GDM1 (cell line): ENCODE data around the gene TMEM144.
A peak's percentile ranks its signal among the peaks of the same experiment; 100 is the strongest.
"Not testable (repeated sequence)": the region's sequence is repeated elsewhere in the genome, so short reads cannot be mapped to it uniquely, and the experiment has no call there.

Experiments
- DNase-seq: peaks from one replicate; lab custom pipeline; 2025; lab: John Stamatoyannopoulos, UW

Gene TMEM144

DNA sequence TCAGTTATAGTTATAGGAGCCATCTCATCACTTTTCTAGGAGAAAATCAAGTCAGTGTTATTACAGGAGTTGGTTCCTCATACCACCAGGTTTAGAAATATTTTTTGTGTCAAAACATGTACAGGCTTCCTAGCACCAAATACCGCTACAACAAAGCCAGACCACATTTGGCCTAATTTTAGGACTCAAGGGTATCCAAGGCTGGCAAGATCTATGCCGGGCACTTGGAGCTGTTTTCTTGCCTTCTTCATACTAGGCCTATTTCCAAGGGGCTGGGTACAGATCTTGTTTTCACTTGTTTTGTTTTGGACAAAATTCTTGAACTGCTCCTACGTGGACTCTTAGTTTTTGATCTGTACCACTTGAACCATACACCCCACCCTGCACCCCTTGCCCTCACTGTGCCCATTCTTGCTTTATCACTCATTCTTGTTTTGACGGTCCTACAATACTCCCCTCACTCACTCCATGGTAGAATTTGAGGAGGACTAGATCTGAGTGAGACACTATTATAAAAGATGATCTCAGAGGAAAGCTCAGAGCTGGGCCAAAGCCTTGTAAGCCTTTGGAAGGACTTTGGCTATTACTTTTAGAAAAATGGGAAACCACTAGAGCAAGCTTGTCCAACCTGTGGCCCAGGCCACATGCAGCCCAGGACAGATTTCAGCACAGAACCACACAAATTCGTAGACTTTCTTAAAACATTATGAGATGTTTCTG lies 17.7 kb upstream of the TMEM144 start:
- no peak for DNase-seq

DNA sequence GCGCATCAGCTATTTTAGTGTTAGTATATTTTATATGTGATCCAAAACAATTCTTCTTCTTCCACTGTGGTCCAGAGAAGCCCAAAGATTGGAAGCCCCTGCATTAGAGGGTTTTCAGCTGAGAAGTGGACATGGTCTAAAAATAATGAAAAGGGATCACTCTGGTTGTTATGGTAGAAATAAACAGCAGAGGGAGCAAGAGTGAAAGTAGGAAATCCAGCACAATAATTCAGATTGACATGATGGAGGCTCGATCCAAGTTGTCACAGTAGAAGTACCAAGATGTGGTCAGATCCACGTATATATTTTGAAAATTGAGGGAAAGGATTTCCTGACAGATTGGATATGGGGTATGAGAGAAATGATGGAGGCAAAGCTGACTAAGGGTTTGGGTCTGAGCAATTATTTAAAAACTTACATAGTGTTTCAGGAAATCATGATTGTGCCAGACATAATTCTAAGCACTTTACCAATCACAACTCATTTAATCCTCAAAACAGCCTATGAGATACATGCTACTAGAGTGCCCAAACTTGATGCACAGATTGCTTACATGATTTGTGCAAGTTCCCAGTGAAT lies 17.0 kb upstream of the TMEM144 start:
- DNase-seq, result peak; percentile 9

DNA sequence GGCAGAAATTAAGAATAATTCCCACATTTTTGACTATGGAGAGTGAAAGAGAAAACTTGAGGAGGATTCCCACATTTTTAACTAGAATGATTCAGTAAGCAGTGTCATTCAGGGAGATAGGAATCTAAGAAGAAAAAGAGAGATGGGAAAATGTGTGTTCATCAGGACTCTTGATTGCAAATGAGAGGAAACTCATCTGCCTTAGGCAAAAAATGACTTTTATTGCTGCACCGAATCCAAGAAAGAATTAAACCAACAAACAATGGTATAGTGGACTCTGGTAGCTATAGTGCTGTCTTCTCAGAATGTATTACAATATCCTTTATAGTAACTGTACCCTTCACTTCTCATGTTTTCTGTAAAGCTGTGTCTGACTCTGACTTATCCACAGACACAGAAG lies 15.0 kb upstream of the TMEM144 start:
- DNase-seq, result no peak

DNA sequence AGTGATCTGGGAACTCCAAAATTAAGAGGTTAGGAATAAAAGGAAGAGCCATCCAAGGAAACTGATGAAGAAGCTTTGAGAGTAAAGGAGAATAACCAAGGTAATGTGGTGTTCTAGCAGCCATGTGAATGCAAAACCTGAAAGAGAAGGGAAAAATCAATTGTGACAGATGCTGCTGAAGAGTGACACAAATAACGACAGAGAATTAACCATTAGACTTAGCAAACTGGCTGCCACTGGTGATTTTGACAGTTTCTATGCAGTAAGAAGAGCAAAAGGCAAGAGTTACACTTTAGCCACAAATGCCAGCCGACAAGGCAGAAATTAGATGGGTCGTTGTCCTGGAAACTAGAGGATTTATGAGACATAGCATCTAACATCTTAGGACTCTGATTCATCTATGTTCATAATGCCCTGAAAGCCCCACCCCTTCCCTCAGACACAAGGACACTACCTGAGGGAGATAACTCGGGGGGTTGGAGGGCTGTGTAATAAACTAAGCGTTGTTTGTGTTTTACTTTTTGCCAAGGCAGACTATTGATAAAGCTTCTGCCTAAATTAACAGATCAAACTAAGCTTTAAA lies 13.0 kb upstream of the TMEM144 start:
- no peak for DNase-seq

DNA sequence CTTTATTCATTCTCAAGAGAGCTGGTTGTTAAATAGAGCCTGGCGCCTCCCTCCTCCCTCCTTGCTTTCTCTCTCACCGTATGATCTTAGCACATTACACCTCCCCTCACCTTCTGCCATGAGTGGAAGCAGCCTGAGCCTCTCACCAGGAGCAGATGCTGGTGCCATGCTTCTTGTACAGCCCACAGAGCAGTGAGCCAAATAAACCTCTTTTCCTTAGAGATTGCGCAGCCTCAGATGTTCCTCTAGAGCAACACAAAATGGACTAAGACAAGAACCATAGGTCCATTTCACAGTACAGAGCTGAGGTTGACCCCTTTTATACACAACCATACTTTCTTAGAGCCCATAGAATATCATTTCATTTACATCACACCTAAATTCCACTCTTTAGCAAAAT lies 10.1 kb upstream of the TMEM144 start:
- no peak for DNase-seq

DNA sequence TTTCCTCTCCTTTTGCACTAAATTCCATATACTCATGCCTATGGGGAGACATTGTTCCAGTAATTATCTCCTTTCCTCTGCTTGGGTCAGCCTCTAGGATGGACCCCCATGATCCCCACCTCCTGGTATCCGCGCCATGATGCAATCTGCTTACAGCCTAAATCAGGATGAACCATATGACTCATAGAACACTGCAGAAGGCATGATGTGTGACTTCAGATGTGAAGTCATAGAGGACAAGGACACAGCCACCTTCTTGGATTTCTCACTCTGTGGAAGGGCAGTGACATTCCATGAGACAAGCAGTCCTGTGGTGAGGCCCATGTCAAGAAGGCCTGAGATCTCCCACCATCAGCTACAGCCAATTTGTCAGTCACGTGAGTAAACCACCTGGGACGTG lies 9.0 kb upstream of the TMEM144 start:
- DNase-seq, result no peak

DNA sequence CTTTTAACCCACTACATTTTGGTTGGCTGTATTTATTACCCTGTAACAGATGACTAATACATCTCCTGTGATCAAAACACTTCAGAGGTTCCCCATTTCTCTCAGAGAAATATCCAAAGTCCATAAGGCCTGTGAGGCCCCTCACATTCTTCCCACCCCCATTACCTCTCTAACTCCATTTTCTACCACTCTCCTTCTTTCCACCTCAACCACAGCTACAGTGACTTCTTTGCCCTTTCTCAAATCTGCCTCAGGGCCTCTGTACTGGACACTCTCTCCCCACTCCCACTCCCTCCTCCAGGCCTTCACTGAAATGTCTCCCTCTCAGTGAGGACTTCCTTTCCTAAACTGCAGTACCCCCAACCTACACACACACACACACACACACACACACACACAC lies 8.4 kb upstream of the TMEM144 start:
- DNase-seq, result no peak

DNA sequence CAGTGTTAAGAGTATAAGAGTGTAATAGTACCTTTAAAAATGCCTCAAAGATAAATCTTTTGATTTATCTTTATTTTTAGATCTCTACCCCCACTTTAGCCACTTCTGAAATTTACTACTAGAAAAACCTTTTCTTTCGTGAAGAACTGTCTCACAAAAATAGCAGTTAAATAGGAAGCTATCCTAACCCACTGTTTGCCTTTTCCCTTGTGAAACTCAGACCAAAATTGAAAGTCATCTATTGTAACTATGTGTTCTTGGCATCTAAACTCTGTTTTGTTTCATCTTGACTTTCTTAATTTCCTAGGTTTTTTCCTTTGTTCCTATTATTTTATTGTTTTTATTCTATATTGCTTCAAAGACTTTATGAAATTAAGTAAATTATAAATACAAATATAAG lies 7.8 kb upstream of the TMEM144 start:
- no peak for DNase-seq

DNA sequence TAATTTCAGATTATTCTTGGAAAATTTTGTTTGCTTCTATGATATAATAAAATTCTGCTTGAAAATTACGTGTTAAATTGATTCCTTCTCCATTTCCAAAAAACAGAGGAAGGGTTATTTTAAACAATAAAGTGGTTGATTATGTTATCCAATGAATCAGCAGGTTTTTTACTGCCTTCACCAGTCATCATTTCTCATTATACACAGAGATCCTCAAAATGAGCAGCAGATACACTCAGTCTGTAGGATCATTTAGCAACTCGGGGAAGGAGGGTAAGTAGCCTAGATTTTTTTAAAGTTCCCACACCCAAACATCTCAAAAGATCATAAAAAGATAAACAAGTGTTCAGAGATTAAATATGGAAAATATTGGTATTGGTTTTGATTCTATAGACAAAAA lies 6.8 kb upstream of the TMEM144 start:
- no peak for DNase-seq

DNA sequence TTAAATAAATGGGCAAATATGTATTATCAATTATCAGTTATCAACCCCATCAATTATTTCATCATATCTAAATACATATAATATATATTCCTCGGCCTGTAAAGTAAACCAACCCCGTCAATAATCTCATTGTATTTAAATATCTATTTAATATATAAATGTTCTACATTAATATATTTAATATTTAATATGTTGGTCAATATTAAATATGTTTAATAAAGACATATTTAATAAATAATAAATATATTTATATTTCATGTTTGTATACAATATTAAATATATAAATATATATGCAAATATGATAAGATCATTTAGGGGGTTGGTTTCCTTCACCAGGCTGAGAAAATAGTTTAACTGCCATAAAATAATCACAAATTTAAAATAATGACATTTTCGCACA lies 6.4 kb upstream of the TMEM144 start:
- DNase-seq, result no peak

DNA sequence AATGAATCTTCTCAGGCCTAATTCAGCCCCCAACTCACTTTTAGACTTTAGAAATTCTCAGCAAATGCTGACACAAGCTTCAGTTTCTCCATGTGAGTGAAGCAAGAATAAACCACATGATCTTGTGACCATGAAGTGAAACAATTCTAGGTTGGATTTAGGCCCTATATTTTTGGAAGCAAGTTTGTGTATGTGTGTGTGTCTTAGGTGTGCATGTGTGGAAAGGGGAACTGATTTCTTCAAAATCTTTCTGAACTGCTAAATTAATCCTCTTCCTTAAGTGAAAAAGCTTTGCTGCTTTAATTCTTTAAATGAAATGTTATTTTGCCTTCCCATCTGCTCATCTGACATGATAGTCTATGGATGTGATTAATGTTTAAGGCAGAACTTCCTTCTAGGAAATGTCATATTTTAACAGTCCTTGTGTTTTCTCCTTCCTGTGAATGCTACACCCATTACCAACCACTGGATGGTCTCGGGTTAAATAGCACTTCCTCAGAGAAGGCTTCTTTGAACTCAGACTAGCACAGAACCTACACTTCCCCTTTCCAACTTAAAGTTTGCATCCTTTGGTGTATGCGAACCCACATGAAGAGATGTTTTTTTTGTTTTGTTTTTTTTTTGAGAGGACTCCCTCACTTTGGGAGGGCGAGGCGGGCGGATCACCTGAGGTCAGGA lies 1.2 kb upstream of the TMEM144 start:
- DNase-seq, result peak; percentile 77

DNA sequence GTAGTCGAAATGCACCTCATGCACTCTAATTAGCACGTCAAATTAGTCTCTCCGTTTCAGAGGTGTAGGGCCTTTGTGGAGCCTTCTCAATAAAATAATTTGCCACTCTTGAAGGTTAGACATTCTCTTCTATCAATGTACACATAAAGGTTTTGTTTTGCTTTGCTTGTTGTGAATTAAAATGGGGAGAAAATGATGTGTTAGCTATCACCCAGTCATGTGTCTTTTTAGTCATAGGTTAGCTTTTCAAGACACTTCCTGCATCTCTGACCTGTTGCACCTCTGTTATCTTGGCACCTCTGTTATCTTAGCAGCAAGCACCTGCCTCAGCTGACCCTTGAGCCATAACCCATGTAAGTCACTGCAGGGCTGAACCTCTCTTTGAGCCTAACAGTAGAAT lies 936 bp downstream of the TMEM144 start:
- DNase-seq, result no peak

DNA sequence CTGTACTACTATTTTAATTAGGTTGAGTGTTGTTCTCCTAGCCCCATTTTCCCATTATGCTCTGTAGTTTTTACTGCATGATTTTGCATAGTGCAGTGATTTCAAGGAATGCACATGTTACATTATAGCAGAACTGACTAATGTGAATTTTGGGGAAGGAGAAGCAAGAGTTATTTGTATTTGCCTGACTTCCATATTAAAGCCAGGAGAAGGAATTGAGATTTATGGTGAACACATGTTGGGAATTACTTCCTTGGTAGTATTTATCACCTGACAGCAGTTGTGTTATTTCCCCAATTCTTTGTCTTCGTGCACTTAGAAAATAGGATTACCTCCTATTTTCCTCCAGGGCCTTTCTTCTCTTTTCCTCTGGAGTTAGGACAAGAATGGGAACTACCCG lies 3.2 kb downstream of the TMEM144 start:
- DNase-seq, result no peak

DNA sequence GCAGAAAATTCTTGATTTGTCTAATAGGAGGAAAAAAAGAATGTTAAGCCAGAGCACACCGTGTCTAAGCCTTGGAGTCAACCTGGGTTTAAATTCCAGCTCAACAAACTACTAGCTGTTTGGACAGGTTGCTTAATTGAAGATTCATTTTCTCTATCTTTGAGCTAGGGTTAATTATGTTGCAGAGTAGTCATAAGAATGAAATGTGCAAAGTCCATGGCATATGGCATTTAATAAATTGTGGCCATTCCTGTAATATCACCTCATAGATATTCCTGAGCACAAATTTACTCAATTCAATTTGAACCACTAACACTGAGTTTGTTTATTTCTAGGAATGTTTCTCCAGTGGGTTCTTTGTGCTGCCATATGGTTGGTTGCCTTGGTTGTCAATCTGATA lies 4.6 kb downstream of the TMEM144 start:
- DNase-seq, result no peak

DNA sequence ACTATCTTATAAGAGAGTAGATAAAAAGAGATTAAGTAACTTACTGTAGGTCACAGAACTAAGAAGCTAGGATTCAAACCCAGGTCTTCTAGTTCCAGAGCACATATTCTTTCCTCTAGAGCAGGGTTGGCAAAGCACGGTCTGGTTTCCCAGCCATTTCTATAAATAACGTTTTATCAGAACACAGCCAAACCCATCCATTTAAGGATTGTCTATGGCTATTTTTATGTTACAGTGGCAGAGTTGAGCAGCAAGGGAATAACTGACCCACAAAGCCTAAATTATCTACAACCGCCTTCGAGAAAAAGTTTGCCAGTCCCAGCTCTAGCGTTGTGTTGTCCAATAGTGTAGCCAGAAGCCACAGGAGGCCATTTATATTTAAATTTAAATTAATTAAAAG lies 7.5 kb downstream of the TMEM144 start:
- no peak for DNase-seq

DNA sequence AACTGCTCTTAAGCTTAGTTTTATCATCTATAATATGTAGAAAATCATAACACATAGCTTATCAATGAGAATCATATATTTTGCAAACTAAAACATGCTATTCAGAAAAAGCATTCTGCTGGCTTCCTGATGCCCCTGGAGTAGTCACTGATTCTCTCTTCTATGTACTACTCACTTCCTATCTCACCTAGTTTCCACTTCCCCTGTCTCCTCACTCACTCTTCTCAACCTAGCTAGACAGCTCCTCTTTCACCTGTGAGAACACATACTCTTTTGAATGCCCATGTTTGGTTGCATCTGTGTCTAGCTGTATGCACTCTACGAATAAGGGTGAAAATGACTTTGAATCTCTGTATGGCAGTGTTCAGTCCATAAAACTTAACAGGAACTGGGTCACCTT lies 9.3 kb downstream of the TMEM144 start:
- DNase-seq, result no peak

DNA sequence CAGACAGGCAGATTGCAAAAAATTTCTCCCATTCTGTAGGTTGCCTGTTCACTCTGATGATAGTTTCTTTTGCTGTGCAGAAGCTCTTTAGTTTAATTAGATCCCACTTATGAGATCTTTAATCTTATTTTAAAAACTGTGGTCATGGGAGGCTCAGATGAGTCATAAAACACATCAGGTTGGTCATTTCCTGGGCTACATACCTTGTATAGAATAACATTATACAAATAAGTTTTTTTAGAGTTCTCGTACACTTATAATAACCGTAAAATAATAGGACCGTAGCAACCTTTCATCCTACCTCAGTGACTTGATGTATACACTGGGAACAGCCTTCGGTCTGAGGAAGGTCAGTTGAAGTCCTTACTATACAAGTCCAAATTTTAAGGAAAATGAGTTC lies 14.0 kb downstream of the TMEM144 start:
- not testable (repeated sequence) for DNase-seq

DNA sequence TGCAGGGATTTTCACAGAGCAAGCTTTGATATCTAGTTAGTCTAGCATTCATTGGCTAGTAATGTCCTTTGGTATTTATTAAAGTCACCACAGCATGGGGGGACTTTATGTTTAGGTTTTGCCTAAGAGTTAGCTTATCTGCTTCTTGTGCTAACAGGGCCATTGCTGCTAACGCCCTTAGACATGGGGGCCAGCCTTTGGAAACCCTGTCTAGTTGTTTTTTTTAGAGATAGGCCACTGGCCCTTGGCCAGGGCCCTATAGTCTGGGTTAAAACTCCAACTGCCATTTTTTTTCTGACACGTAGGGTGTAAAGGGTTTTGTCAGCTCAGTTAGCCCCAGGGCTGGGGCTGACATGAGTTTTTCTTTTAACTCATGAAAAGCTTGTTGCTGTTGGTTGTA lies 14.7 kb downstream of the TMEM144 start:
- not testable (repeated sequence) for DNase-seq

DNA sequence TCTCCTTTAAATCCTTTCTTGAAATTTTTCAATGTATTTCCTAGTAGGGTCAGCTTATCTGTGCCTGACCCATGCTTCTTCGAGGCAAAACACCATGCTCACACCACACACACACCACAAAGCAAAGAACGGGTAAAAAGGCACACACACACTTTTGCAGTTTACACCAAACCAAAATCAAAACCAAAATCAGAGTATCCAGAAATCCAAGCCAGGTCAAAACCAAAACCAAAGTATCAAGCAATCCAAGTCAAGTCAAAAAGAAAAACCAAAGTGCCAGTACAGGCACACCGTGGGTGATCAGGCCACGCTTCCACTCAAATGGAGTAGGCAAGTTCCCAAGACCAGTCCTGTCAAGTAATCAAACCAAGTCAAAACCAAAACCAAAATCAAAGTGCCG lies 17.6 kb downstream of the TMEM144 start:
- DNase-seq, result not testable (repeated sequence)

DNA sequence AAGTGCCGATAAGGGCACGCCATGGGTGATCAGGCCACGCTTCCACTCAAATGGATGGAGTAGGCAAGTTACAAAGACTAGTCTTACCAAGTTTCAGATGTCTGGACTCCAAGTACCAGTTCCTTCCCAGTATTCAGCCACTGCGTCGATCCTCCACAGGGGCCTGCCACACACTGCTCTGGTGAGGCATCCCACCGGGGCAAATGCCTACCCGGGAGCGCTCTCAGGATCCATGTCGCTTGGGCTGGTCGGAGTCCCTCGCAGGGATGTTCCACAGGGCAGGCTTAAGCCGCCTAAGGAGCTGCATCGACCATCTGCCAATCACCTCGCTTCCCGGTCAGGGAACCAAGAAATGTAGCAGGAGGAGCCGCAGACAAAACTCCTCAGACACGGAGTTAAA lies 18.1 kb downstream of the TMEM144 start:
- DNase-seq, result not testable (repeated sequence)

DNA sequence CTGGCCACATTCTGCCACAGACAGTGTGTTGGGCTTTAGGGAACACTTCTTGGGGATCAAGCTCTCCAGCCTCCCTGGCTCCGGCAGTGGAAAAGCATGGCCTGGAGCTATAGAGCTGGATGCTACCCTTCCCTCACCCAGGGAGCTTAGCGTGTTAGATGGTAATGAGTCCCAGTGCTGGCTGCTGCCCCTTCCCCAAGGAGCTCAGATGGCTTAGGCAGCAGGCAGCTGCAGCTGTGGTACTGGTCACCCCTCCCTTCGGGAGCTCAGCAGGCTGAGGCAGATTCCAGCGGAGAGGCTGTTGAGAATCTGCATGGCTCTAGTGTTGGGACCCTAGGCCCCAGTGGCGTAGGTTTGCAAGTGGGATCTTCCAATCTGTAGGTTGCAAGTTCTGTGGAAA lies 19.5 kb downstream of the TMEM144 start:
- DNase-seq, result no peak

DNA sequence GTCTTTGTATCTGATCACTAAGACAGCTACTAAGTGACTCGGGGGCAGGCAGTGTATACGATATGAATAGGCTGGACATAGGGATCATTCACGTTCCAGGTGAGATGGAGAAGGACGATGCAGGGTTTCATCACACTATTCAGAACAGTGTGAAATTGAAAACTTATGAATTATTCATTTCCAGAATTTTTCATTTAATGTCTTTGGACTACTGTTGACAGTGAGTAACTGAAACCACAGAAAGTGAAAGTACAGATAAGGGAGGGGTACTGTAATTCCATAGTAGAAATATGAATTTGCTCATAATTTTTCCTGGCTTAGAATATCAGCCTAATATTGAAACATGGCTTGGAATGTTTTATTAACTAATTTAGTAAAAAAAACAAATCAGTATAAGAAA lies 24.4 kb downstream of the TMEM144 start:
- DNase-seq, result no peak

DNA sequence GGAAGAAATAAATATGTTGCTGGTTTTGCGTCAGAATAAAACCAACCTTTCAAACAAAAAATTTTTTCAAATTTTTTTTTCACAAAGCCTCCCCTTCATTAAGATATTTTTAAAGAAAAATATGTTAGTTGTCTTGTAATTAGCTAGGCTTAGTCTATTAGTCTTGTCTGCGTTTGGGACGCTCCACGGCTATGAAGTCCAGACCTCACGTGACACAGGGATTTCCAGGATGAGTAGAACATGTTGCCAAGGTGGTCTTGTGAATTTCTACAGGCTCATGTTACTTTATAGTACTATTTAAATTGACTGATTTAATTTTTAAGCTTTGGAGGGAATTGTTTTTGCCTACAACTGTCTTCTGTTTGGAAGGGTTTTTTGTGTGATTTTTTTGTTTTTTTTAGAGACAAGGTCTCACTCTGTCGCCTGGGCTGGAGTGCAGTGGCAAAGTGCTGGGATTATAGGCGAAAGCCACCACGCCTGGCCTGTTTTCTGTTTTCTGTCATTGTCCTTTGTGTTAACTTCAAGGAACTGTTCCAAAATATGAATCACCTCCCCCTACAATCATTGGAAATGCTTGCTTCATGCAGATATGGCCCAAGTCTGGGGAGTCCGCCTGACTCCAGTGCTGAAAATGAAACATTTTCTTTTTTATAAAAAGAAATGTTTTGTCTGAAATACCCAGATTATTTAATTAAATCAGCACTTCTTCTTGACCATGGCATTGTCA lies 26.2 kb downstream of the TMEM144 start:
- DNase-seq, result no peak
